ENCODE data around the gene TRIM16.
"Not testable (repeated sequence)": the region's sequence is repeated elsewhere in the genome, so short reads cannot be mapped to it uniquely, and the experiment has no call there.

DNA sequence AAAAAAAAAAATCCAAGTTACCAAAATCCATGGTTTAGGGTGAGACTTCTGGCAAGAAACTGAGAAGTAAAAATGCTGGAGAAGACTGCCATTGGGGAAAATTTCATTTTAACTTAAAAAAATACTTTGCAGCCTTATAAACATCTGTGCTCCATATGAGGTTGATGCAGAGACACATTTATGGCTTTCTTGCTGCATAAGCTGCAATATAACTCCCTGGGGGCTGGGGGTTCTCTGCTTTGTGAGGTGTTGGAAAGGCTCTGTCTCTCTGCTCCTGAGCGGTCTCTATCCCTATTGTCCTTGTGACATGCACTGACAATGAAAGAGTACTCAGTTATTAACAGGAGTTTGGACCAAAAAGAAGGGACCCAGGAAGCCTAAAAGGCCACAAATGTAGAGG lies 71.0 kb downstream of the TRIM16 start:
- TF ChIP-seq, protein P1, sequence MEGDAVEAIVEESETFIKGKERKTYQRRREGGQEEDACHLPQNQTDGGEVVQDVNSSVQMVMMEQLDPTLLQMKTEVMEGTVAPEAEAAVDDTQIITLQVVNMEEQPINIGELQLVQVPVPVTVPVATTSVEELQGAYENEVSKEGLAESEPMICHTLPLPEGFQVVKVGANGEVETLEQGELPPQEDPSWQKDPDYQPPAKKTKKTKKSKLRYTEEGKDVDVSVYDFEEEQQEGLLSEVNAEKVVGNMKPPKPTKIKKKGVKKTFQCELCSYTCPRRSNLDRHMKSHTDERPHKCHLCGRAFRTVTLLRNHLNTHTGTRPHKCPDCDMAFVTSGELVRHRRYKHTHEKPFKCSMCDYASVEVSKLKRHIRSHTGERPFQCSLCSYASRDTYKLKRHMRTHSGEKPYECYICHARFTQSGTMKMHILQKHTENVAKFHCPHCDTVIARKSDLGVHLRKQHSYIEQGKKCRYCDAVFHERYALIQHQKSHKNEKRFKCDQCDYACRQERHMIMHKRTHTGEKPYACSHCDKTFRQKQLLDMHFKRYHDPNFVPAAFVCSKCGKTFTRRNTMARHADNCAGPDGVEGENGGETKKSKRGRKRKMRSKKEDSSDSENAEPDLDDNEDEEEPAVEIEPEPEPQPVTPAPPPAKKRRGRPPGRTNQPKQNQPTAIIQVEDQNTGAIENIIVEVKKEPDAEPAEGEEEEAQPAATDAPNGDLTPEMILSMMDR (IDR thresholded peaks at IDR 0.05; ENCODE audit: insufficient read depth, low read length) = not testable (repeated sequence)
- TF ChIP-seq, protein P2, sequence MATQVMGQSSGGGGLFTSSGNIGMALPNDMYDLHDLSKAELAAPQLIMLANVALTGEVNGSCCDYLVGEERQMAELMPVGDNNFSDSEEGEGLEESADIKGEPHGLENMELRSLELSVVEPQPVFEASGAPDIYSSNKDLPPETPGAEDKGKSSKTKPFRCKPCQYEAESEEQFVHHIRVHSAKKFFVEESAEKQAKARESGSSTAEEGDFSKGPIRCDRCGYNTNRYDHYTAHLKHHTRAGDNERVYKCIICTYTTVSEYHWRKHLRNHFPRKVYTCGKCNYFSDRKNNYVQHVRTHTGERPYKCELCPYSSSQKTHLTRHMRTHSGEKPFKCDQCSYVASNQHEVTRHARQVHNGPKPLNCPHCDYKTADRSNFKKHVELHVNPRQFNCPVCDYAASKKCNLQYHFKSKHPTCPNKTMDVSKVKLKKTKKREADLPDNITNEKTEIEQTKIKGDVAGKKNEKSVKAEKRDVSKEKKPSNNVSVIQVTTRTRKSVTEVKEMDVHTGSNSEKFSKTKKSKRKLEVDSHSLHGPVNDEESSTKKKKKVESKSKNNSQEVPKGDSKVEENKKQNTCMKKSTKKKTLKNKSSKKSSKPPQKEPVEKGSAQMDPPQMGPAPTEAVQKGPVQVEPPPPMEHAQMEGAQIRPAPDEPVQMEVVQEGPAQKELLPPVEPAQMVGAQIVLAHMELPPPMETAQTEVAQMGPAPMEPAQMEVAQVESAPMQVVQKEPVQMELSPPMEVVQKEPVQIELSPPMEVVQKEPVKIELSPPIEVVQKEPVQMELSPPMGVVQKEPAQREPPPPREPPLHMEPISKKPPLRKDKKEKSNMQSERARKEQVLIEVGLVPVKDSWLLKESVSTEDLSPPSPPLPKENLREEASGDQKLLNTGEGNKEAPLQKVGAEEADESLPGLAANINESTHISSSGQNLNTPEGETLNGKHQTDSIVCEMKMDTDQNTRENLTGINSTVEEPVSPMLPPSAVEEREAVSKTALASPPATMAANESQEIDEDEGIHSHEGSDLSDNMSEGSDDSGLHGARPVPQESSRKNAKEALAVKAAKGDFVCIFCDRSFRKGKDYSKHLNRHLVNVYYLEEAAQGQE (IDR thresholded peaks at IDR 0.05; ENCODE audit: insufficient replicate concordance, low read depth) = not testable (repeated sequence)
- not testable (repeated sequence) for TF ChIP-seq GABPA (IDR thresholded peaks at IDR 0.05; ENCODE audit: low read depth); SPI1 (IDR thresholded peaks at IDR 0.05; ENCODE audit: borderline replicate concordance, low read depth)

Measured in HL-60 (cell line).